ENCODE results near the gene SIGLEC11.

DNA sequence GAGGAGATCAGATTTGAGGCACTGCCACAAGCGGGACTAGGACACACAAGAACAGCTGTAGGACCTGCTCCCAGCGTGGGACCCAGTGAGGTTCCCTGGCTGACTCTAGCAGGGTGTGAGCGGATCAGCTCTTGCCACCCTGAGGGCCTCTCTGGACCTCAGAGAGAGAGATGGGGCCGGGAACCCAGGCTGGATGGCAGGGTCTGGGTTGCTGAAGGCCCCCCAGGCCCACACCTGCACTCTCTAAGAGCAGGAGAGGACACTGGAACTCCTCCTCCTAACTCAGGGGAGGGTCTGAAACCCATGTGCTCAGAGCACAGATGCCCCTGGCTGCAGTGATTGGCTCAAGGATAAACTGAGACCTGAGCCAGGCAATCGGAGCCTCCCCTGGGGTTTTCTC, 50.8 kb downstream of the SIGLEC11 start:
- TF ChIP-seq, protein P1, sequence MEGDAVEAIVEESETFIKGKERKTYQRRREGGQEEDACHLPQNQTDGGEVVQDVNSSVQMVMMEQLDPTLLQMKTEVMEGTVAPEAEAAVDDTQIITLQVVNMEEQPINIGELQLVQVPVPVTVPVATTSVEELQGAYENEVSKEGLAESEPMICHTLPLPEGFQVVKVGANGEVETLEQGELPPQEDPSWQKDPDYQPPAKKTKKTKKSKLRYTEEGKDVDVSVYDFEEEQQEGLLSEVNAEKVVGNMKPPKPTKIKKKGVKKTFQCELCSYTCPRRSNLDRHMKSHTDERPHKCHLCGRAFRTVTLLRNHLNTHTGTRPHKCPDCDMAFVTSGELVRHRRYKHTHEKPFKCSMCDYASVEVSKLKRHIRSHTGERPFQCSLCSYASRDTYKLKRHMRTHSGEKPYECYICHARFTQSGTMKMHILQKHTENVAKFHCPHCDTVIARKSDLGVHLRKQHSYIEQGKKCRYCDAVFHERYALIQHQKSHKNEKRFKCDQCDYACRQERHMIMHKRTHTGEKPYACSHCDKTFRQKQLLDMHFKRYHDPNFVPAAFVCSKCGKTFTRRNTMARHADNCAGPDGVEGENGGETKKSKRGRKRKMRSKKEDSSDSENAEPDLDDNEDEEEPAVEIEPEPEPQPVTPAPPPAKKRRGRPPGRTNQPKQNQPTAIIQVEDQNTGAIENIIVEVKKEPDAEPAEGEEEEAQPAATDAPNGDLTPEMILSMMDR (IDR thresholded peaks at IDR 0.05; ENCODE audit: borderline replicate concordance, extremely low read depth, low read length, poor library complexity, severe bottlenecking), result no peak
- no peak for TF ChIP-seq EZH2 (IDR thresholded peaks at IDR 0.05; ENCODE audit: borderline replicate concordance, low read depth, low read length, severe bottlenecking)

Data from DND-41 (cell line).